Right lobe of liver (tissue), 4 donors: ENCODE data around the gene CAGE1.

Source experiments
- CTCF ChIP-seq, 4 donors: fragments of 200-600 bp in 3 of 4; fragments of 450-650 bp in 1 of 4; IDR thresholded peaks; one replicate each; pipeline versions ENCODE4 v1.5.1 to v1.8.0; 2016 to 2022; ENCODE audit warnings: antibody characterized with exemption in 4 of 4, mild to moderate bottlenecking in 2 of 4
- POLR2A ChIP-seq: fragments of 450-650 bp; IDR thresholded peaks from one replicate; pipeline ENCODE4 v1.6.1; 2017; ENCODE audit warnings: antibody characterized with exemption, mild to moderate bottlenecking
- donor health status: DM: no; HTN: no; CAD: no.
- donor health status: DM: no; HTN: no; CAD: no.
- donor health status: DM: no; HTN: yes; CAD: no.

- TF ChIP-seq POLR2A: no peak
- TF ChIP-seq CTCF (IDR thresholded peaks at IDR 0.05): no peak
Observed at GRCh38 chr6:7300926-7301325, 88.6 kb downstream of the CAGE1 start.
